ENCODE data around the gene SPRR2E. TPM values are rescaled to one million over a fixed set of nuclear protein-coding genes. Genes with fewer than 3 reads are reported as not detected.

The SPRR2E gene
- polyA plus RNA-seq, 3 donors from 2014 or later = not detected

DNA sequence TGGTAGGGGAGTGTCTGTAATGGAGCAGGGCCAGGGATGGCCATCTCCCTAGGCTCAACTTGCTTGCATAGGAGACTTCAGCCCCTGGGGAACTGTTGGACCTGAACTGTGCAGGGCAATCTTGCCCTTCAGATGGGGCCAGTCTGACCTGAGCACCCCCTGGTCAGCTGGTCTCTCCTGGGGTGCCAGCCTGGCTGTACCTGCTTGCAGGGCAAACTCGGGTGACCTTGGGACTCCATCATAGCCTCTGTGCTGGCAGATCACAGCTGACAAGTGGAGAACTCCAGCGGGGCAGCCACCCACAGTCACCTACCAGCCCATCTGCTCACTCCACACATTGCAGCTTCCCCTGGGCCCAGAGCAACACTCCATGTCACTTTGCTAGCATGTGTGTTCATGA is 45.1 kb downstream of the SPRR2E start:
- peaks cover 3 to 25% (median 10%) of the 10 kb centered on the region in 3 donors for H3K27me3 Mint-ChIP-seq (ENCODE audit: low read depth in 3 of 3)
- no peaks in the 10 kb centered on the region for H3K36me3 Mint-ChIP-seq
- H3K4me3 Mint-ChIP-seq = no peak overlapping the region
- H3K27ac Mint-ChIP-seq = no peak overlapping the region
- peaks cover 0 to 3% (median 0%) of the 10 kb centered on the region in 6 donors for H3K9me3 Mint-ChIP-seq
- no peaks in the 10 kb centered on the region for H3K4me1 Mint-ChIP-seq
- DNase-seq = no peak

Other genes starting within 250 kb of the SPRR2E start
- not detected for gene LCE7A, start 234.5 kb downstream of the SPRR2E start, polyA plus RNA-seq
- gene SMCP, start 216.2 kb downstream of the SPRR2E start, polyA plus RNA-seq = not detected
- not detected for gene IVL, start 186.0 kb downstream of the SPRR2E start, polyA plus RNA-seq
- gene SPRR5, start 147.3 kb downstream of the SPRR2E start, polyA plus RNA-seq = not detected
- not detected for gene SPRR4, start 123.9 kb downstream of the SPRR2E start, polyA plus RNA-seq
- not detected for gene SPRR1A, start 110.4 kb downstream of the SPRR2E start, polyA plus RNA-seq
- gene SPRR3, start 92.8 kb downstream of the SPRR2E start, polyA plus RNA-seq = not detected
- gene SPRR1B, start 63.3 kb downstream of the SPRR2E start, polyA plus RNA-seq = not detected
- not detected for gene SPRR2D, start 53.4 kb downstream of the SPRR2E start, polyA plus RNA-seq
- not detected for gene SPRR2A, start 37.0 kb downstream of the SPRR2E start, polyA plus RNA-seq
- gene SPRR2B, start 22.9 kb downstream of the SPRR2E start, polyA plus RNA-seq = not detected
- not detected for gene SPRR2F, start 19.0 kb upstream of the SPRR2E start, polyA plus RNA-seq
- not detected for gene SPRR2G, start 56.4 kb upstream of the SPRR2E start, polyA plus RNA-seq
- not detected for gene LELP1, start 108.9 kb upstream of the SPRR2E start, polyA plus RNA-seq
- not detected for gene PRR9, start 123.1 kb upstream of the SPRR2E start, polyA plus RNA-seq
- gene LORICRIN, start 165.2 kb upstream of the SPRR2E start, polyA plus RNA-seq = not detected
- gene PGLYRP3, start 218.4 kb upstream of the SPRR2E start, polyA plus RNA-seq = not detected